Stomach smooth muscle (tissue), 2 donors: ENCODE data around the gene CDC42EP5.

Experiments
- H3K27ac ChIP-seq: one replicate; pipeline ENCODE4 v1.7.0; 2013; ENCODE audit warnings: mild to moderate bottlenecking, low read length, inconsistent platforms
- H3K27me3 ChIP-seq, 2 donors: one replicate each; pipeline ENCODE4 v1.7.0; 2013; ENCODE audit warnings: low read length in 2 of 2; ENCODE audit not compliant: insufficient read depth in 2 of 2, control insufficient read depth in 1 of 2
- H3K36me3 ChIP-seq, 2 donors: one replicate each; pipeline ENCODE4 v1.7.0; 2013; ENCODE audit warnings: low read length in 2 of 2; ENCODE audit not compliant: control insufficient read depth in 2 of 2, insufficient read depth in 2 of 2
- H3K4me1 ChIP-seq: one replicate; pipeline ENCODE4 v1.7.0; 2013; ENCODE audit warnings: low read length; ENCODE audit not compliant: control insufficient read depth, insufficient read depth
- H3K4me3 ChIP-seq, 2 donors: one replicate each; pipeline ENCODE4 v1.7.0; 2013; ENCODE audit warnings: low read length in 2 of 2
- H3K9ac ChIP-seq, 2 donors: one replicate each; pipeline ENCODE4 v1.7.0; 2013; ENCODE audit warnings: low read length in 2 of 2, mild to moderate bottlenecking in 1 of 2
- H3K9me3 ChIP-seq, 2 donors: one replicate each; pipeline ENCODE4 v1.7.0; 2013; ENCODE audit warnings: low read length in 2 of 2; ENCODE audit not compliant: control insufficient read depth in 2 of 2
- donor health status: healthy.
- donor health status: Pancreatic carcinoma.

CDC42EP5 gene

GRCh38 chr19:54416695-54417491, 56.2 kb downstream of the CDC42EP5 start:
- H3K9me3 ChIP-seq = no peaks in the 10 kb centered on the region

GRCh38 chr19:54415901-54416673, 57.0 kb downstream of the CDC42EP5 start:
- Histone ChIP-seq H3K4me1 (peaks cover 7% of the 10 kb centered on the region), H3K9me3 (no peaks in the 10 kb centered on the region), H3K27me3 (peaks cover 42 to 64% of the 10 kb centered on the region in 2 donors), H3K9ac (no peak overlapping the region), H3K4me3 (peak overlapping the region in 1 of 2 donors; percentile 8), H3K27ac (no peak overlapping the region), H3K36me3 (no peaks in the 10 kb centered on the region)

More at GRCh38 chr19:54416695-54417491, 56.2 kb downstream of the CDC42EP5 start:
- Histone ChIP-seq H3K27ac (no peak overlapping the region), H3K27me3 (peaks cover 49 to 72% of the 10 kb centered on the region in 2 donors), H3K9ac (no peak overlapping the region), H3K4me1 (peaks cover 7% of the 10 kb centered on the region), H3K4me3 (no peak overlapping the region), H3K36me3 (no peaks in the 10 kb centered on the region)

- H3K27me3 ChIP-seq = peaks cover 41 to 61% of the 10 kb centered on the region in 2 donors
- no peak within 1 kb of the TSS for H3K9ac ChIP-seq
Observed at GRCh38 chr19:54415208-54415900, 57.7 kb downstream of the CDC42EP5 start, which contains the start of gene TTYH1. TTYH1 (plus strand) TSS chr19:54415464; CDS start chr19:54415553, 89 bp downstream.

More at GRCh38 chr19:54415208-54415900, 57.7 kb downstream of the CDC42EP5 start, which contains the start of gene TTYH1:
- H3K9me3 ChIP-seq = no peaks in the 10 kb centered on the region
- H3K36me3 ChIP-seq = no peaks in the 10 kb centered on the region
- H3K27ac ChIP-seq = no peak within 1 kb of the TSS
- H3K4me3 ChIP-seq = peak within 1 kb of the TSS in 1 of 2 donors; percentile 15
- peaks cover 3% of the 10 kb centered on the region for H3K4me1 ChIP-seq
